A549 (cell line): ENCODE measurements around the gene DDX52. TPM values are rescaled to one million over a fixed set of nuclear protein-coding genes. Genes with fewer than 3 reads are reported as not detected.

Experiments used
- ATAC-seq, 2 experiments: fragments of 200-7000 bp in 1 of 2; fragments of >200 bp in 1 of 2; cut with Nextera tagmentation in 1 of 2; cut with Tn5 transposase in 1 of 2; 3 replicates each; pipeline versions ENCODE4 v1.8.0 to v1.9.1; 2018 to 2020; ENCODE audit warnings: mild to moderate bottlenecking in 1 of 2, moderate library complexity in 1 of 2
- CTCF ChIA-PET: fragments of 300-600 bp; sonication (Branson Sonifier 250); formaldehyde crosslinking; extraction: SDS; loops from one replicate; lab custom pipeline; 2021; ENCODE audit warnings: antibody characterized with exemption, inconsistent platforms; lab: Yijun Ruan, JAX
- POLR2A ChIA-PET: fragments of 350-600 bp; formaldehyde crosslinking; extraction: SDS; loops from one replicate; lab custom pipeline; 2021; ENCODE audit warnings: antibody characterized with exemption, inconsistent platforms; lab: Yijun Ruan, JAX
- DNase-seq, 2 experiments: peaks; one replicate each; pipeline versions ENCODE4 v3.0.0 to v3.0.0-alpha.2; 2011 to 2016; ENCODE audit warnings: low read depth in 1 of 2, low spot score in 1 of 2
- FAIRE-seq: peaks from 2 replicates; lab custom pipeline; 2011; peaks lifted over from hg19 to GRCh38; lab: Jason Lieb, UNC
- H3K27ac ChIP-seq, 2 experiments: fragments of >200 bp; sonication (Bioruptor Twin); formaldehyde crosslinking; 3 replicates each; pipeline ENCODE4 v1.5.1; 2016 to 2017
- H3K4me1 ChIP-seq: fragments of >200 bp; sonication (Bioruptor Twin); formaldehyde crosslinking; 3 replicates; pipeline ENCODE4 v1.6.1; 2016
- H3K4me2 ChIP-seq: fragments of >200 bp; sonication (Bioruptor Twin); formaldehyde crosslinking; 3 replicates; pipeline ENCODE4 v1.6.1; 2016
- H3K4me3 ChIP-seq: fragments of >200 bp; sonication (Bioruptor Twin); formaldehyde crosslinking; 3 replicates; pipeline ENCODE4 v1.5.1; 2016
- H3K9me3 ChIP-seq: fragments of >200 bp; sonication (Bioruptor Twin); formaldehyde crosslinking; 3 replicates; pipeline ENCODE4 v1.6.1; 2016
- BHLHE40 ChIP-seq: IDR thresholded peaks from 2 replicates; pipeline ENCODE4 v1.6.1; 2012; ENCODE audit warnings: low read depth, low read length, inconsistent platforms
- CEBPB ChIP-seq, 2 experiments: fragments of >200 bp in 1 of 2; sonication (Bioruptor Twin) in 1 of 2; formaldehyde crosslinking in 1 of 2; IDR thresholded peaks; 2 replicates each; pipeline ENCODE4 v1.6.1; 2012 to 2016
- CTCF ChIP-seq: fragments of >200 bp; sonication (Bioruptor Twin); formaldehyde crosslinking; IDR thresholded peaks from 3 replicates; pipeline ENCODE4 v1.5.1; 2016
- E2F6 ChIP-seq: IDR thresholded peaks from 2 replicates; pipeline ENCODE4 v1.6.1; 2012; ENCODE audit warnings: low read depth, borderline replicate concordance
- EHF ChIP-seq: fragments of 250-450 bp; sonication (Bioruptor Pico); IDR thresholded peaks from 2 replicates; pipeline ENCODE4 v1.5.0; 2020; ENCODE audit warnings: mild to moderate bottlenecking
- ESRRA ChIP-seq: fragments of 150-350 bp; IDR thresholded peaks from 2 replicates; pipeline ENCODE4 v1.6.1; 2014; ENCODE audit warnings: mild to moderate bottlenecking, low read length, borderline replicate concordance
- FOSL2 ChIP-seq, 2 experiments: fragments of 450-650 bp in 1 of 2; fragments of >200 bp in 1 of 2; sonication (Bioruptor Twin) in 1 of 2; formaldehyde crosslinking; IDR thresholded peaks; 2 replicates each; pipeline versions ENCODE4 v1.5.0 to v1.6.1; 2016 to 2020; ENCODE audit warnings: mild to moderate bottlenecking in 1 of 2, moderate library complexity in 1 of 2
- FOXS1 ChIP-seq: fragments of 250-450 bp; sonication (Bioruptor Pico); IDR thresholded peaks from 2 replicates; pipeline ENCODE4 v1.5.0; 2020; ENCODE audit warnings: mild to moderate bottlenecking, moderate library complexity
- HEYL ChIP-seq: fragments of 250-450 bp; sonication (Bioruptor Pico); IDR thresholded peaks from 2 replicates; pipeline ENCODE4 v1.8.0; 2021; ENCODE audit warnings: mild to moderate bottlenecking, moderate library complexity
- KDM1A ChIP-seq: fragments of 200-600 bp; sonication (generic); IDR thresholded peaks from 2 replicates; pipeline ENCODE4 v1.6.1; 2016; ENCODE audit warnings: low read depth, mild to moderate bottlenecking
- KDM5A ChIP-seq: fragments of 200-600 bp; sonication (generic); IDR thresholded peaks from 2 replicates; pipeline ENCODE4 v1.6.1; 2016; ENCODE audit warnings: antibody characterized with exemption, mild to moderate bottlenecking
- MAX ChIP-seq: IDR thresholded peaks from 2 replicates; pipeline ENCODE4 v1.6.1; 2012
- PBX3 ChIP-seq: IDR thresholded peaks from 2 replicates; pipeline ENCODE4 v1.6.1; 2012
- RAD21 ChIP-seq, 2 experiments: fragments of >200 bp in 1 of 2; sonication (Bioruptor Twin) in 1 of 2; formaldehyde crosslinking in 1 of 2; IDR thresholded peaks in 1 of 2; conservative IDR thresholded peaks in 1 of 2; 2 replicates in 1 of 2; 3 replicates in 1 of 2; pipeline ENCODE4 v1.6.1; 2012 to 2018; ENCODE audit warnings: inconsistent platforms in 1 of 2
- RARB ChIP-seq: fragments of 250-450 bp; sonication (Bioruptor Pico); IDR thresholded peaks from 2 replicates; pipeline ENCODE4 v1.8.0; 2021; ENCODE audit warnings: mild to moderate bottlenecking, moderate library complexity
- RFX5 ChIP-seq: fragments of 450-650 bp; IDR thresholded peaks from 2 replicates; pipeline ENCODE4 v1.7.1; 2014; ENCODE audit warnings: antibody characterized with exemption, mild to moderate bottlenecking, moderate library complexity
- SMC3 ChIP-seq: fragments of >200 bp; sonication (Bioruptor Twin); formaldehyde crosslinking; IDR thresholded peaks from 3 replicates; pipeline ENCODE4 v1.6.1; 2018; ENCODE audit warnings: inconsistent platforms
- ZFP36 ChIP-seq: fragments of 450-650 bp; IDR thresholded peaks from 2 replicates; pipeline ENCODE4 v1.6.1; 2014; ENCODE audit warnings: borderline replicate concordance; ENCODE audit not compliant: partially characterized antibody
- ZNF302 ChIP-seq: fragments of 250-450 bp; sonication (Bioruptor Pico); IDR thresholded peaks from 2 replicates; pipeline ENCODE4 v1.9.0; 2021; ENCODE audit warnings: inconsistent platforms, mild to moderate bottlenecking, moderate library complexity
- ZSCAN20 ChIP-seq: fragments of 250-450 bp; sonication (Bioruptor Pico); IDR thresholded peaks from 2 replicates; pipeline ENCODE4 v1.8.0; 2022; ENCODE audit warnings: mild to moderate bottlenecking, moderate library complexity
- WGBS: methylation state at CpG from one replicate; pipeline ENCODE4 v1.1.6; 2017; ENCODE audit errors: missing lambda C conversion rate; 5-methylcytosine and 5-hydroxymethylcytosine counted together
- polyA plus RNA-seq, 4 experiments: library from polyadenylated mRNA; depleted of rRNA in 3 of 4; stranded (reverse); fragments of >200 nt; fragmentation: RNase III in 1 of 4; extraction: RNeasy Plus Mini Kit Qiagen cat#74134 plus additional on column Dnase treatment in 1 of 4; gene quantifications; 2 replicates in 3 of 4; 3 replicates in 1 of 4; pipeline ENCODE4 v1.2.3, GENCODE V29; 2011 to 2017
- TF ChIP-seq, protein P1 (sequence below): fragments of 200-600 bp; sonication (generic); IDR thresholded peaks from 2 replicates; pipeline ENCODE4 v1.6.1; 2016; ENCODE audit warnings: antibody characterized with exemption, mild to moderate bottlenecking, moderate library complexity
- TF ChIP-seq, protein P2 (sequence below): fragments of 150-350 bp; IDR thresholded peaks from 2 replicates; pipeline ENCODE4 v1.6.1; 2014; ENCODE audit warnings: low read depth, mild to moderate bottlenecking, low read length
- TF ChIP-seq, protein P3 (sequence below): fragments of >200 bp; sonication (Bioruptor Twin); formaldehyde crosslinking; IDR thresholded peaks from 3 replicates; pipeline ENCODE4 v1.6.1; 2016

The DDX52 gene
- polyA plus RNA-seq, 2 of the 4 experiments (the other 2 are of a cell fraction): 42.4 to 59.6 TPM

GRCh38 chr17:37571674-37572073, 71.6 kb downstream of the DDX52 start:
- H3K9me3 ChIP-seq: peaks cover 11% of the 10 kb centered on the region; the same call in 2 of the 3 replicates
- ChIA-PET POLR2A (interaction anchor here (1.3 kb wide), 1 partner anchor 11 kb away, joined by 4 read pairs; no protein-coding TSS in a partner anchor), CTCF (interaction anchor here (0.6 to 5.6 kb wide), 7 partner anchors 8 to 397 kb away, joined by 3 to 66 read pairs (median 5); no protein-coding TSS in a partner anchor)
- 85% methylated on average over 3 of the region's 3 CpGs for WGBS
- DNase-seq (no peak), ATAC-seq (no peak), FAIRE-seq (no peak)
- no peak overlapping the region for H3K27ac ChIP-seq
- TF ChIP-seq ZFP36 (no peak), RFX5 (no peak), PBX3 (no peak), ESRRA (no peak), SMC3 (no peak), HEYL (CRISPR knock-in tag) (no peak), ZNF302 (CRISPR knock-in tag) (no peak), KDM5A (no peak), KDM1A (no peak), EHF (no peak), RARB (CRISPR knock-in tag) (no peak), MAX (no peak), BHLHE40 (no peak)
- TF ChIP-seq, protein P1, sequence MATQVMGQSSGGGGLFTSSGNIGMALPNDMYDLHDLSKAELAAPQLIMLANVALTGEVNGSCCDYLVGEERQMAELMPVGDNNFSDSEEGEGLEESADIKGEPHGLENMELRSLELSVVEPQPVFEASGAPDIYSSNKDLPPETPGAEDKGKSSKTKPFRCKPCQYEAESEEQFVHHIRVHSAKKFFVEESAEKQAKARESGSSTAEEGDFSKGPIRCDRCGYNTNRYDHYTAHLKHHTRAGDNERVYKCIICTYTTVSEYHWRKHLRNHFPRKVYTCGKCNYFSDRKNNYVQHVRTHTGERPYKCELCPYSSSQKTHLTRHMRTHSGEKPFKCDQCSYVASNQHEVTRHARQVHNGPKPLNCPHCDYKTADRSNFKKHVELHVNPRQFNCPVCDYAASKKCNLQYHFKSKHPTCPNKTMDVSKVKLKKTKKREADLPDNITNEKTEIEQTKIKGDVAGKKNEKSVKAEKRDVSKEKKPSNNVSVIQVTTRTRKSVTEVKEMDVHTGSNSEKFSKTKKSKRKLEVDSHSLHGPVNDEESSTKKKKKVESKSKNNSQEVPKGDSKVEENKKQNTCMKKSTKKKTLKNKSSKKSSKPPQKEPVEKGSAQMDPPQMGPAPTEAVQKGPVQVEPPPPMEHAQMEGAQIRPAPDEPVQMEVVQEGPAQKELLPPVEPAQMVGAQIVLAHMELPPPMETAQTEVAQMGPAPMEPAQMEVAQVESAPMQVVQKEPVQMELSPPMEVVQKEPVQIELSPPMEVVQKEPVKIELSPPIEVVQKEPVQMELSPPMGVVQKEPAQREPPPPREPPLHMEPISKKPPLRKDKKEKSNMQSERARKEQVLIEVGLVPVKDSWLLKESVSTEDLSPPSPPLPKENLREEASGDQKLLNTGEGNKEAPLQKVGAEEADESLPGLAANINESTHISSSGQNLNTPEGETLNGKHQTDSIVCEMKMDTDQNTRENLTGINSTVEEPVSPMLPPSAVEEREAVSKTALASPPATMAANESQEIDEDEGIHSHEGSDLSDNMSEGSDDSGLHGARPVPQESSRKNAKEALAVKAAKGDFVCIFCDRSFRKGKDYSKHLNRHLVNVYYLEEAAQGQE: no peak
- TF ChIP-seq, protein P2, sequence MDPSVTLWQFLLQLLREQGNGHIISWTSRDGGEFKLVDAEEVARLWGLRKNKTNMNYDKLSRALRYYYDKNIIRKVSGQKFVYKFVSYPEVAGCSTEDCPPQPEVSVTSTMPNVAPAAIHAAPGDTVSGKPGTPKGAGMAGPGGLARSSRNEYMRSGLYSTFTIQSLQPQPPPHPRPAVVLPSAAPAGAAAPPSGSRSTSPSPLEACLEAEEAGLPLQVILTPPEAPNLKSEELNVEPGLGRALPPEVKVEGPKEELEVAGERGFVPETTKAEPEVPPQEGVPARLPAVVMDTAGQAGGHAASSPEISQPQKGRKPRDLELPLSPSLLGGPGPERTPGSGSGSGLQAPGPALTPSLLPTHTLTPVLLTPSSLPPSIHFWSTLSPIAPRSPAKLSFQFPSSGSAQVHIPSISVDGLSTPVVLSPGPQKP: no peak
- H3K4me2 ChIP-seq: no peak overlapping the region
- no peak overlapping the region for H3K4me3 ChIP-seq
- peaks cover 9% of the 10 kb centered on the region; the same call in 2 of the 3 replicates for H3K4me1 ChIP-seq

DNA sequence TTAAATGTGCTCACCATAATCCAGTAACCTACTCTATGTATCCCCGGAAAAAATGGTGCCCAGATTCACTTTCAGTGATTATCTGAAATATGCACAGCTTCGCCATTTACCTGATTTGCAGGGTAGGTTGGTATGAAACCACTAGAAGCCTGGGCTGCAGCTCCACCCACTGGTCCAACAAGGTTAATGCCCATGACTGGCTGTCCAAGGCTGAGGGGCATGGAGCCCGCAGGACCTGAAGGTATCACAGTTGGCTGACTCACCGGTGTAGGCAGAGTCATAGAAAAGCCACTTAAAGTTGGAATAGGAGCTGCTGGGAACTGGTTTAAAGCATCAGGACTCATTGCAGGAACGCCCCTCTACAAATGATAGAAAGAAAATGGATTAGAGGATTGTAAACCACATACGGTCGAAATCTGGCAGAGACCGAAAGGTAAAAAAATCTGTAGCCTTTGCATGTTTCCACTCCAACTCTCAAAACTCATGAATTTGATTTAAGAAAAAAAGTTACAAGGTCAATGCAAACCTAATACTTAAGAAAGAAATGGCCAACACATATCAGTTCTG, 72.6 kb downstream of the DDX52 start:
- peaks cover 4% of the 10 kb centered on the region; the same call in 1 of the 3 replicates for H3K4me1 ChIP-seq
- H3K9me3 ChIP-seq: peaks cover 11% of the 10 kb centered on the region; the same call in 2 of the 3 replicates
- CTCF ChIA-PET: interaction anchor here (0.6 to 5.6 kb wide), 34 partner anchors 8 to 941 kb away, joined by 3 to 66 read pairs (median 4); partner anchors contain the start of genes DDX52 and SYNRG
- ATAC-seq (peak; percentile 100), FAIRE-seq (no peak), DNase-seq (peak; percentile 81 to 87)
- no peak overlapping the region for H3K4me3 ChIP-seq
- no peak overlapping the region for H3K4me2 ChIP-seq
- WGBS: 73% methylated on average over 8 of the region's 8 CpGs
- no peak overlapping the region for H3K27ac ChIP-seq
- POLR2A ChIA-PET: interaction anchor here (1.1 to 1.3 kb wide), 2 partner anchors 10 to 39 kb away, joined by 3 to 4 read pairs; partner anchors contain the start of gene SYNRG
- TF ChIP-seq CEBPB (IDR thresholded peaks at IDR 0.05) (no peak), FOSL2 (IDR thresholded peaks at IDR 0.05) (no peak), FOSL2 (CRISPR knock-in tag; IDR thresholded peaks at IDR 0.05) (peak; percentile 46; the same call in 1 of the 2 replicates), CTCF (peak; percentile 68), E2F6 (no peak), KDM5A (no peak), FOXS1 (CRISPR knock-in tag) (no peak), ZSCAN20 (CRISPR knock-in tag) (no peak), ESRRA (no peak), SMC3 (peak; percentile 45; the same call in 2 of the 3 replicates), BHLHE40 (no peak), RAD21 (conservative IDR thresholded peaks at IDR 0.05 in 1 of 2, IDR thresholded peaks at IDR 0.05 in 1 of 2) (peak; percentile 66 to 82)
- TF ChIP-seq, protein P2: no peak
- TF ChIP-seq, protein P3, sequence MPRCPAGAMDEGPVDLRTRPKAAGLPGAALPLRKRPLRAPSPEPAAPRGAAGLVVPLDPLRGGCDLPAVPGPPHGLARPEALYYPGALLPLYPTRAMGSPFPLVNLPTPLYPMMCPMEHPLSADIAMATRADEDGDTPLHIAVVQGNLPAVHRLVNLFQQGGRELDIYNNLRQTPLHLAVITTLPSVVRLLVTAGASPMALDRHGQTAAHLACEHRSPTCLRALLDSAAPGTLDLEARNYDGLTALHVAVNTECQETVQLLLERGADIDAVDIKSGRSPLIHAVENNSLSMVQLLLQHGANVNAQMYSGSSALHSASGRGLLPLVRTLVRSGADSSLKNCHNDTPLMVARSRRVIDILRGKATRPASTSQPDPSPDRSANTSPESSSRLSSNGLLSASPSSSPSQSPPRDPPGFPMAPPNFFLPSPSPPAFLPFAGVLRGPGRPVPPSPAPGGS: no peak
